Renal cortical epithelial cell (primary cell): ENCODE results near the gene PRRG3. TPM values are rescaled to one million over a fixed set of nuclear protein-coding genes. Genes with fewer than 3 reads are reported as not detected.
"Not testable (repeated sequence)": the region's sequence is repeated elsewhere in the genome, so short reads cannot be mapped to it uniquely, and the experiment has no call there.

Experiments
- DNase-seq: peaks from one replicate; pipeline ENCODE4 v3.0.0-alpha.2; 2011; ENCODE audit warnings: low read depth
- total RNA-seq: library from RNA; depleted of rRNA; stranded (reverse); fragments of >200 nt; gene quantifications from 2 replicates; pipeline ENCODE4 v1.2.3, GENCODE V29; 2014

The PRRG3 gene
- total RNA-seq, result not detected in 2 replicates

- DNase-seq, result no peak
These were observed at the start of gene PRRG3 for GRCh38 chrX:151694661-151695582. TSS of gene PRRG3 (plus strand) at chrX:151695458. CDS start at chrX:151698815, 3,357 bp downstream.

GRCh38 chrX:151675121-151675746 is 20.0 kb upstream of the PRRG3 start:
- no peak for DNase-seq

GRCh38 chrX:151676196-151676595 is 19.1 kb upstream of the PRRG3 start:
- DNase-seq, result no peak

- no peak for DNase-seq
These were observed 15.4 kb upstream of the PRRG3 start for GRCh38 chrX:151679798-151680402.

GRCh38 chrX:151680805-151681204 is 14.5 kb upstream of the PRRG3 start:
- DNase-seq, result peak; percentile 3

GRCh38 chrX:151687635-151688034 is 7.6 kb upstream of the PRRG3 start:
- no peak for DNase-seq

- no peak for DNase-seq
These were observed 6.6 kb upstream of the PRRG3 start for GRCh38 chrX:151688695-151689094.

GRCh38 chrX:151692825-151693224 is 2.4 kb upstream of the PRRG3 start:
- no peak for DNase-seq

GRCh38 chrX:151694121-151694520 is 1.1 kb upstream of the PRRG3 start:
- no peak for DNase-seq

GRCh38 chrX:151695583-151696340 is 504 bp downstream of the PRRG3 start:
- no peak for DNase-seq

GRCh38 chrX:151697082-151697481 is 1.8 kb downstream of the PRRG3 start:
- not testable (repeated sequence) for DNase-seq

- no peak for DNase-seq
These were observed 2.3 kb downstream of the PRRG3 start for GRCh38 chrX:151697522-151697921.

- DNase-seq, result no peak
These were observed 3.2 kb downstream of the PRRG3 start for GRCh38 chrX:151698485-151698884.

- DNase-seq, result no peak
These were observed 4.5 kb downstream of the PRRG3 start for GRCh38 chrX:151699746-151700145.

- no peak for DNase-seq
These were observed 5.3 kb downstream of the PRRG3 start for GRCh38 chrX:151700581-151700980.

- no peak for DNase-seq
These were observed 5.8 kb downstream of the PRRG3 start for GRCh38 chrX:151701071-151701470.

- no peak for DNase-seq
These were observed 6.3 kb downstream of the PRRG3 start for GRCh38 chrX:151701531-151701930.

- no peak for DNase-seq
These were observed 6.9 kb downstream of the PRRG3 start for GRCh38 chrX:151702026-151702714.

- no peak for DNase-seq
These were observed 7.6 kb downstream of the PRRG3 start for GRCh38 chrX:151702741-151703340.

- no peak for DNase-seq
These were observed 8.2 kb downstream of the PRRG3 start for GRCh38 chrX:151703487-151703886.
